HG02642 (cell line): Measurements from ENCODE around the gene TXNDC17.
A peak's percentile ranks its signal among the peaks of the same experiment; 100 is the strongest.
"Not testable (repeated sequence)": the region's sequence is repeated elsewhere in the genome, so short reads cannot be mapped to it uniquely, and the experiment has no call there.

Experiments
- ATAC-seq: cut with Tn5 transposase; IDR thresholded peaks from one replicate; pipeline ENCODE4 v1.9.1; 2021; ENCODE audit warnings: mild to moderate bottlenecking; ENCODE audit not compliant: unreplicated experiment, poor library complexity

Gene TXNDC17

GRCh38 chr17:6636616-6637457 lies 4.0 kb upstream of the TXNDC17 start:
- no peak for ATAC-seq

- no peak for ATAC-seq
These were observed 3.4 kb upstream of the TXNDC17 start for GRCh38 chr17:6637458-6637840.

- no peak for ATAC-seq
These were observed 2.6 kb upstream of the TXNDC17 start for GRCh38 chr17:6638046-6638908.

- no peak for ATAC-seq
These were observed 1.8 kb upstream of the TXNDC17 start for GRCh38 chr17:6639014-6639585.

- ATAC-seq, result peak; percentile 11
These were observed 999 bp upstream of the TXNDC17 start for GRCh38 chr17:6639586-6640535.

- peak; percentile 24 for ATAC-seq
These were observed 495 bp downstream of the TXNDC17 start for GRCh38 chr17:6641247-6641863.

GRCh38 chr17:6642592-6642991 lies 1.7 kb downstream of the TXNDC17 start:
- ATAC-seq, result no peak

- ATAC-seq, result no peak
These were observed 2.7 kb downstream of the TXNDC17 start for GRCh38 chr17:6643451-6644125.

GRCh38 chr17:6648181-6648580 lies 7.3 kb downstream of the TXNDC17 start:
- no peak for ATAC-seq

- ATAC-seq, result peak; percentile 95
These were observed 10.6 kb downstream of the TXNDC17 start, which contains the start of the genes C17orf100 and MED31 for GRCh38 chr17:6651354-6651918. Gene C17orf100 (plus strand): TSS chr17:6651762. CDS start chr17:6651914, 152 bp downstream. Gene MED31 (minus strand): TSS chr17:6651605. CDS start chr17:6651528, 77 bp downstream.

GRCh38 chr17:6651919-6652452 lies 11.1 kb downstream of the TXNDC17 start:
- ATAC-seq, result peak; percentile 32

GRCh38 chr17:6654841-6655731 lies 14.2 kb downstream of the TXNDC17 start:
- ATAC-seq, result no peak

- not testable (repeated sequence) for ATAC-seq
These were observed 15.0 kb downstream of the TXNDC17 start for GRCh38 chr17:6655732-6656361.

GRCh38 chr17:6656797-6657632 lies 16.2 kb downstream of the TXNDC17 start:
- not testable (repeated sequence) for ATAC-seq

GRCh38 chr17:6657633-6658287 lies 16.9 kb downstream of the TXNDC17 start:
- no peak for ATAC-seq
